Measurements from ENCODE around the gene VSIG4.
"Not testable (repeated sequence)": the region's sequence is repeated elsewhere in the genome, so short reads cannot be mapped to it uniquely, and the experiment has no call there.

Gene VSIG4

DNA sequence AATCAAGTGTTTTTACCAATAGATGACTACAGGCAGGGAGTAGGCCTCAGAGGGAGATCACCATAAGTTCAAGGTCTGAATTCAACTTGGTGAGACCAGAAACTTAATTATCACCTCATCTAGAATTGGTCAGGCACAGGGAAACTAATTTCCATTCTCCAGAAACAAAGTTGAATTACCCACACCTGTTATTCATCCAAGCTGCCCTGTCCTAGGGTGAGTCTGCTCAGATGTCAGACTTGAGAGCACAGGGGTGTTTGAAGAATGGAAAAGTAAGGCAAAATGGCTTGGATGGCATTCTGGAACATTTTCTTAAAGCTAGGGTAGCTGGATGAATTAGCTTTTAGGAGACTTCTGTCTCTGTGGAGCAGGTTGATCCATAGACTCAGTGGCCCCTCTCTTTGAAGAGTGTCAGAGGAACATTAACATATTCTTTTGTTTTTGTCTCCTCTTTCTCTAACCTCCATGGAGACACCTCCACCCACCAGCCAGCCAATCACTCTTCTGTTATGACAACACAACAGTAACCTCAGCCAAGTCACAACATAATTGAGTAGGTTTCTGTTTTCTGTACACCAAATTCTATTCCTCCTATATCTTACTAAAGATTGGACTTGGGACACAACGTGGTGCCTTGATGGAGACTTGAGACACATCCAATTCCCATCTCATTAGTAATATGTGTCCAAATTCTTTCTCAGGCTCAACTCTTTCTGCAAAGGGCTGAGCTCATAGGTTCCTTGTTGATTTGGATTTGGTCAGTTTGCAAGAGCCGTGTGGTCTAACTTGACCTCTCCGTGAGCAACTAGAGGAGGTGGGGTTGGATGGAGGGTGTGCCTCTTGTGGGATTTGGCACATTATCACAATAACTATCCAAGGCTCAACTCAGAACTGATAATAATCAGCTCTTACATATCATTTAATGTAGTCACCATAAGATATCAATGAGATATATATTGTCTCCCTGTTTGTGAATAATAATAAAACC, 45.1 kb downstream of the VSIG4 start:
- Histone ChIP-seq H3K36me3 (ENCODE audit: insufficient read depth, low read length) (no peaks in the 10 kb centered on the region), H3K27ac (ENCODE audit: low read depth, low read length) (no peak overlapping the region), H3K27me3 (ENCODE audit: insufficient read depth, low read length) (no peaks in the 10 kb centered on the region), H3K4me1 (ENCODE audit: insufficient read depth, low read length) (no peaks in the 10 kb centered on the region), H3K4me3 (ENCODE audit: low read length) (no peak overlapping the region), H3K9ac (ENCODE audit: low read depth, low read length) (no peak overlapping the region), H3K9me3 (ENCODE audit: insufficient read depth, low read depth, low read length) (no peaks in the 10 kb centered on the region)
- WGBS, result 86% methylated on average over 2 of the region's 3 CpGs

GRCh38 chrX:65993915-65994460, 45.9 kb downstream of the VSIG4 start:
- H3K27ac ChIP-seq (ENCODE audit: low read depth, low read length), result no peak overlapping the region
- no peak overlapping the region for H3K4me3 ChIP-seq (ENCODE audit: low read length)
- H3K9me3 ChIP-seq (ENCODE audit: insufficient read depth, low read depth, low read length), result no peaks in the 10 kb centered on the region
- no peak overlapping the region for H3K9ac ChIP-seq (ENCODE audit: low read depth, low read length)
- H3K4me1 ChIP-seq (ENCODE audit: insufficient read depth, low read length), result no peaks in the 10 kb centered on the region
- no peaks in the 10 kb centered on the region for H3K27me3 ChIP-seq (ENCODE audit: insufficient read depth, low read length)
- H3K36me3 ChIP-seq (ENCODE audit: insufficient read depth, low read length), result no peaks in the 10 kb centered on the region
- WGBS, result 100% methylated on average over 2 of the region's 2 CpGs

- H3K4me1 ChIP-seq (ENCODE audit: insufficient read depth, low read length), result no peaks in the 10 kb centered on the region
- 100% methylated on average over 2 of the region's 2 CpGs for WGBS
- H3K9me3 ChIP-seq (ENCODE audit: insufficient read depth, low read depth, low read length), result no peaks in the 10 kb centered on the region
- H3K36me3 ChIP-seq (ENCODE audit: insufficient read depth, low read length), result no peaks in the 10 kb centered on the region
- H3K9ac ChIP-seq (ENCODE audit: low read depth, low read length), result no peak overlapping the region
- no peak overlapping the region for H3K4me3 ChIP-seq (ENCODE audit: low read length)
- no peak overlapping the region for H3K27ac ChIP-seq (ENCODE audit: low read depth, low read length)
- H3K27me3 ChIP-seq (ENCODE audit: insufficient read depth, low read length), result no peaks in the 10 kb centered on the region
Observed at GRCh38 chrX:65993332-65993731, 46.5 kb downstream of the VSIG4 start.

DNA sequence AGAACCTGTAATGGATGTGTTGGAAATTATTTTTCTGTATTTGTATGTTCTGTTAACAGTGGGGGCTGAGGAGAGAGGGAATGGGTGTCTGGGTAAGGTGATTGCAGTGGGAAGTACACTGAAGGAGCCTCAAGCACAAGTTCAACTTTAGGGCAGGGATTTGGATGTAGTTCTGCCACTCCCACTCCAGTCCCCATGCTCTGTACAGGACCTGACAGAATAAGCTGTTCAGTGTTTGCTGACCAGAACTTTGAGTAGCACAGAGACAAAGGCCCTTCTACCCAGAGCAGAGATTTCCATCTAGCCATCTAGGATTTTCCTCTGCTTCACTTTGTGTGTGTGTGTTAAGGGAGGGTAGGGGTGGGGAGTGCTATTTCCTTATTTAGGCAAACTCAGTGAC, 49.2 kb downstream of the VSIG4 start:
- no peaks in the 10 kb centered on the region for H3K9me3 ChIP-seq (ENCODE audit: insufficient read depth, low read depth, low read length)
- no peaks in the 10 kb centered on the region for H3K36me3 ChIP-seq (ENCODE audit: insufficient read depth, low read length)
- no peak overlapping the region for H3K9ac ChIP-seq (ENCODE audit: low read depth, low read length)
- H3K4me1 ChIP-seq (ENCODE audit: insufficient read depth, low read length), result no peaks in the 10 kb centered on the region
- no peak overlapping the region for H3K27ac ChIP-seq (ENCODE audit: low read depth, low read length)
- H3K27me3 ChIP-seq (ENCODE audit: insufficient read depth, low read length), result no peaks in the 10 kb centered on the region
- no peak overlapping the region for H3K4me3 ChIP-seq (ENCODE audit: low read length)

- H3K36me3 ChIP-seq (ENCODE audit: insufficient read depth, low read length), result no peaks in the 10 kb centered on the region
- no peaks in the 10 kb centered on the region for H3K9me3 ChIP-seq (ENCODE audit: insufficient read depth, low read depth, low read length)
- H3K9ac ChIP-seq (ENCODE audit: low read depth, low read length), result no peak overlapping the region
- 95% methylated on average over 2 of the region's 3 CpGs for WGBS
- no peaks in the 10 kb centered on the region for H3K27me3 ChIP-seq (ENCODE audit: insufficient read depth, low read length)
- no peaks in the 10 kb centered on the region for H3K4me1 ChIP-seq (ENCODE audit: insufficient read depth, low read length)
- no peak overlapping the region for H3K27ac ChIP-seq (ENCODE audit: low read depth, low read length)
- no peak overlapping the region for H3K4me3 ChIP-seq (ENCODE audit: low read length)
Observed at GRCh38 chrX:65987811-65988210, 52.1 kb downstream of the VSIG4 start.

DNA sequence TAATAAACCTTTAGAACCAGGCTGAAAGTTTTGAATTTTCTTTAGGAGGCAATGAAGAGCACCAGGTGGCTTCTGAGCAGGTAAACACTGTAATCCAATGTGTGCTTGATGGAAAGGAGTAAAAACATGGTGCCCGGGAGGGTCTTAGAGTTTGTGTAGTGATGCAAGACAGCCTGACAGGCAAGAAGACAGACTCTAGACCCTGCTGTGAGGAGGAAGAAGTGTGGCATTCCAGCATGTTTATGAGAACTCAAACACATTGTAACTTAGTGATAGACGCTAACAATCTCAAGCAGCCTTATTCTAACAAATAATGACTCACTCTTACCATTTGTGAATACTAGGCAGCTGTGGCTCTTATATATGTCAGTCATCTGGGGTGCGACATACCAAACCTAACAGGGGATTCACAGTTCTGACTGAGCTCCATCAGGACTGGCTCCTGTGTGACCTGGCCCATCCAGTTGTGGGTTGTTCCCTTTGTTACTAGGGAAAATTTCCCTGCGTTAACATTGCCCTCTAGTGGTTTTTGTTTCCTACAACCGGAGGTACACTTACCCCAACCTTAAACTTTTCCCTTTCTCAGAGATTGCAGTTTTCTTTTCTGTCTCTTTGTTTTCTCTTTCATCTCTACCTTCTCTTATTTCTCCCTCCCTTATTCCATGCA, 53.8 kb downstream of the VSIG4 start:
- no peaks in the 10 kb centered on the region for H3K27me3 ChIP-seq (ENCODE audit: insufficient read depth, low read length)
- no peak overlapping the region for H3K9ac ChIP-seq (ENCODE audit: low read depth, low read length)
- no peak overlapping the region for H3K27ac ChIP-seq (ENCODE audit: low read depth, low read length)
- H3K9me3 ChIP-seq (ENCODE audit: insufficient read depth, low read depth, low read length), result no peaks in the 10 kb centered on the region
- H3K4me3 ChIP-seq (ENCODE audit: low read length), result no peak overlapping the region
- 22% methylated on average over 4 of the region's 5 CpGs for WGBS
- no peaks in the 10 kb centered on the region for H3K4me1 ChIP-seq (ENCODE audit: insufficient read depth, low read length)
- no peaks in the 10 kb centered on the region for H3K36me3 ChIP-seq (ENCODE audit: insufficient read depth, low read length)

- no peak overlapping the region for H3K4me3 ChIP-seq (ENCODE audit: low read length)
Observed at GRCh38 chrX:65985211-65985610, 54.7 kb downstream of the VSIG4 start.

DNA sequence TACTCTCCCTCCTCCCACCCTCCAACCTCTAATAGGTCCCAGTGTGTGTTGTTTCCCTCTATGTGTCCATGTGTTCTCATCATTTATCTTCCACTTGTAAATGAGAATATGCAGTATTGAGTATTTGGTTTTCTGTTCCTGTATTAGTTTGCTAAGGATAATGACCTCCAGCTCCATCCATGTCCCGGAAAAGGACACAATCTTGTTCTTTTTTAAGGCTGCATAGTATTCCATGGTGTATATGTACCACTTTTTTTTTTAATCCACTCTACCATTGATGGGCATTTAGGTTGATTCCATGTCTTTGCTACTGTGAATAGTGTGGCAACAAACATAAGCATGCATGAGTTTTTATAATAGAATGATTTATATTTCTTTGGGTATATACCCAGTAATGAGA, 62.7 kb downstream of the VSIG4 start:
- not testable (repeated sequence) for H3K4me1 ChIP-seq (ENCODE audit: insufficient read depth, low read length); H3K9me3 ChIP-seq (ENCODE audit: insufficient read depth, low read depth, low read length); H3K36me3 ChIP-seq (ENCODE audit: insufficient read depth, low read length); H3K27me3 ChIP-seq (ENCODE audit: insufficient read depth, low read length); H3K27ac ChIP-seq (ENCODE audit: low read depth, low read length); H3K4me3 ChIP-seq (ENCODE audit: low read length); H3K9ac ChIP-seq (ENCODE audit: low read depth, low read length)
- WGBS, result no CpG with 5 or more reads among the region's 1 CpG

More at GRCh38 chrX:65985211-65985610, 54.7 kb downstream of the VSIG4 start:
- no peaks in the 10 kb centered on the region for H3K9me3 ChIP-seq (ENCODE audit: insufficient read depth, low read depth, low read length)
- WGBS, result no CpG with 5 or more reads among the region's 3 CpGs
- no peaks in the 10 kb centered on the region for H3K4me1 ChIP-seq (ENCODE audit: insufficient read depth, low read length)
- no peak overlapping the region for H3K9ac ChIP-seq (ENCODE audit: low read depth, low read length)
- no peaks in the 10 kb centered on the region for H3K36me3 ChIP-seq (ENCODE audit: insufficient read depth, low read length)
- no peak overlapping the region for H3K27ac ChIP-seq (ENCODE audit: low read depth, low read length)
- H3K27me3 ChIP-seq (ENCODE audit: insufficient read depth, low read length), result no peaks in the 10 kb centered on the region

DNA sequence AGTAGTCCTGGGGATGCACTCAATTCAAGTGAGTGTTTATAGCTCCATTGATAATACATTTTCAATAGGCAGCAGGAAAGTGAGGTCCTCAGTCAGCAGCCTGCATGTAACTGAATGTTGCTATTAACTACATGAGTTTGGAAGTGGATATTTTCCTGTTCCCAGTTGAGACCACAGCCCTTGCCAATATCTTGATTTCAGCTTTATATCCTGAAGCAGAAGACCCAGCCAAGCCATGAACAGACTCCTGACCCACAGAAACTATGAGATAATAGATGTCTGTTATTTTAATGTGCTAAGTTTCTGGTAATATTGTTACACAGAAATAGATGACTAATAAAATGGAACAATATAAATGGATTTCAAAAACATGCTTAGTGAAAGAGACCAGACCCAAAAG, 63.7 kb downstream of the VSIG4 start:
- Histone ChIP-seq H3K9me3 (ENCODE audit: insufficient read depth, low read depth, low read length) (no peaks in the 10 kb centered on the region), H3K27me3 (ENCODE audit: insufficient read depth, low read length) (no peaks in the 10 kb centered on the region), H3K36me3 (ENCODE audit: insufficient read depth, low read length) (no peaks in the 10 kb centered on the region), H3K27ac (ENCODE audit: low read depth, low read length) (no peak overlapping the region), H3K4me1 (ENCODE audit: insufficient read depth, low read length) (0 out of 2 replicates have a peak, but pooled peaks cover 2% of the 10 kb centered on the region), H3K9ac (ENCODE audit: low read depth, low read length) (no peak overlapping the region), H3K4me3 (ENCODE audit: low read length) (no peak overlapping the region)

DNA sequence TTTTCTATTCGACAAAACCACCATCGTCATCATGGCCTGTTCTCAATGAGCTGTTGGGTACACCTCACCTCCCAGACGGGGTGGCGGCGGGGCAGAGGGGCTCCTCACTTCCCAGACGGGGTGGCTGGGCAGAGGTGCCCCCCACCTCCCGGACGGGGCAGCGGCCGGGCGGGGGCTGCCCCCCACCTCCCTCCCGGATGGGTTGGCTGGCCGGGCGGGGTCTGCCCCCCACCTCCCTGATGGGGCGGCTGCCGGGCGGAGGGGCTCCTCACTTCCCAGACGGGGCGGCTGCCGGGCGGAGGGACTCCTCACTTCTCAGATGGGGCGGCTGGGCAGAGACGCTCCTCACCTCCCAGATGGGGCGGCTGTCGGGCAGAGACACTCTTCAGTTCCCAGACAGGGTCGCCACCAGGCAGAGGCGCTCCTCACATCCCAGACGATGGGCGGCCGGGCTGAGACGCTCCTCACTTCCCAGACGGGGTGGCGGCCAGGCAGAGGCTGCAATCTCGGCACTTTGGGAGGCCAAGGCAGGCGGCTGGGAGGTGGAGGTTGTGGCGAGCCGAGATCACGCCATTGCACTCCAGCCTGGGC, 64.6 kb downstream of the VSIG4 start:
- 96% methylated on average over 38 of the region's 38 CpGs for WGBS
- H3K9ac ChIP-seq (ENCODE audit: low read depth, low read length); H3K4me3 ChIP-seq (ENCODE audit: low read length); H3K4me1 ChIP-seq (ENCODE audit: insufficient read depth, low read length); H3K27me3 ChIP-seq (ENCODE audit: insufficient read depth, low read length); H3K27ac ChIP-seq (ENCODE audit: low read depth, low read length); H3K36me3 ChIP-seq (ENCODE audit: insufficient read depth, low read length); H3K9me3 ChIP-seq (ENCODE audit: insufficient read depth, low read depth, low read length): not testable (repeated sequence)

All from HUES64 (cell line).